Mesothelial cell of epicardium (in vitro differentiated cells): ENCODE data around the gene FKTN. TPM values are rescaled to one million over a fixed set of nuclear protein-coding genes. Genes with fewer than 3 reads are reported as not detected.

Source experiments
- DNase-seq, 2 experiments: peaks; one replicate each; pipeline ENCODE4 v3.0.0; 2021; ENCODE audit warnings: low spot score in 2 of 2; ENCODE audit not compliant: unreplicated experiment in 2 of 2
- H3K27ac Mint-ChIP-seq: 2 replicates; pipeline ENCODE4 v1.8.0; 2021; ENCODE audit warnings: mixed read lengths
- H3K27me3 Mint-ChIP-seq: 2 replicates; pipeline ENCODE4 v1.8.0; 2021; ENCODE audit warnings: low read depth, mixed read lengths
- H3K36me3 Mint-ChIP-seq: 2 replicates; pipeline ENCODE4 v1.8.0; 2021; ENCODE audit warnings: mixed read lengths
- H3K4me1 Mint-ChIP-seq: 2 replicates; pipeline ENCODE4 v1.8.0; 2021; ENCODE audit warnings: mixed read lengths
- H3K4me3 Mint-ChIP-seq: 2 replicates; pipeline ENCODE4 v1.8.0; 2021; ENCODE audit warnings: mild to moderate bottlenecking, moderate library complexity, mixed read lengths
- H3K9me3 Mint-ChIP-seq: 2 replicates; pipeline ENCODE4 v1.8.0; 2021; ENCODE audit warnings: mixed read lengths
- CTCF ChIP-seq: fragments of 200-600 bp; sonication (generic); IDR thresholded peaks from one replicate; pipeline ENCODE4 v1.5.0; 2021; ENCODE audit warnings: antibody characterized with exemption; ENCODE audit not compliant: unreplicated experiment
- total RNA-seq: library from RNA; stranded (reverse); gene quantifications from 3 replicates; pipeline ENCODE4 v1.2.1, GENCODE V29; 2021

The FKTN gene
- total RNA-seq, 1 donor from 2014 or later: 26.8 TPM

DNA sequence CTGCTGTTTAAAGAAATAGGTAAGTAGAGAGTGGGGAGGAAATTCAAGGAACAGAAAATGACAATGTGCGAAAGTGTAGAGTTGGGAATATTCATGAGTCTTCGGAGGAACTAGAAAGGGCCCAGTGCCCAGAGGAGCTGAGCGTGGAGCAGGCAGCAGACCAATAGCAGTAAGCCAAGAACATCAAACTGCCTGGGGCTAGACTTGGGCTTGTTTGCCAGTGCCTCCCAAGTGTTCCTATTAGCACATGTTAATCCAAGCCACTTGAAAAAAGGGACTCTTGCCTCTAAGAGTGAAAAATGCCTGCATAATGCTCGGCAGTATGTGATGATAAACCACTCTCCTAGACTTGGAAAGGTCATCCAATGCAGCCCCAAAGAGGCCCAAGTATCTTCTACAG lies 103.1 kb downstream of the FKTN start:
- Mint-ChIP-seq H3K27ac (no peak overlapping the region), H3K4me3 (no peak overlapping the region), H3K36me3 (no peaks in the 10 kb centered on the region), H3K4me1 (peaks cover 7% of the 10 kb centered on the region), H3K9me3 (no peaks in the 10 kb centered on the region), H3K27me3 (peaks cover 28% of the 10 kb centered on the region)
- no peak for TF ChIP-seq CTCF
- DNase-seq: no peak

- H3K27ac Mint-ChIP-seq: no peak within 1 kb of the TSS
- peaks cover 20% of the 10 kb centered on the region for H3K27me3 Mint-ChIP-seq
Measured at GRCh38 chr9:105662184-105663104, 104.5 kb downstream of the FKTN start, which contains the start of gene TAL2. TSS of gene TAL2 (plus strand) at chr9:105662457. CDS start at chr9:105662497, 40 bp downstream.

GRCh38 chr9:105663914-105664313 lies 106.0 kb downstream of the FKTN start:
- H3K36me3 Mint-ChIP-seq: no peaks in the 10 kb centered on the region
- H3K27me3 Mint-ChIP-seq: peaks cover 14% of the 10 kb centered on the region
- DNase-seq: no peak
- no peaks in the 10 kb centered on the region for H3K9me3 Mint-ChIP-seq
- H3K4me1 Mint-ChIP-seq: no peaks in the 10 kb centered on the region
- no peak for TF ChIP-seq CTCF
- no peak overlapping the region for H3K27ac Mint-ChIP-seq
- no peak overlapping the region for H3K4me3 Mint-ChIP-seq

More at GRCh38 chr9:105662184-105663104, 104.5 kb downstream of the FKTN start, which contains the start of gene TAL2:
- no peaks in the 10 kb centered on the region for H3K4me1 Mint-ChIP-seq
- no peaks in the 10 kb centered on the region for H3K9me3 Mint-ChIP-seq
- DNase-seq: no peak
- no peaks in the 10 kb centered on the region for H3K36me3 Mint-ChIP-seq
- no peak within 1 kb of the TSS for H3K4me3 Mint-ChIP-seq
- TF ChIP-seq CTCF: no peak

- Mint-ChIP-seq H3K27me3 (peaks cover 20% of the 10 kb centered on the region), H3K9me3 (no peaks in the 10 kb centered on the region), H3K4me3 (no peak overlapping the region), H3K27ac (no peak overlapping the region), H3K36me3 (no peaks in the 10 kb centered on the region), H3K4me1 (peaks cover 2% of the 10 kb centered on the region)
- DNase-seq: no peak
- no peak for TF ChIP-seq CTCF
Measured at GRCh38 chr9:105667867-105668266, 109.9 kb downstream of the FKTN start.

GRCh38 chr9:105670315-105670714 lies 112.4 kb downstream of the FKTN start:
- Mint-ChIP-seq H3K36me3 (no peaks in the 10 kb centered on the region), H3K27me3 (peaks cover 20% of the 10 kb centered on the region), H3K9me3 (peaks cover 4% of the 10 kb centered on the region), H3K4me3 (no peak overlapping the region), H3K4me1 (peaks cover 6% of the 10 kb centered on the region), H3K27ac (no peak overlapping the region)
- no peak for DNase-seq
- TF ChIP-seq CTCF: no peak
